Measurements from ENCODE around the gene GPR39. TPM values are rescaled to one million over a fixed set of nuclear protein-coding genes. Genes with fewer than 3 reads are reported as not detected.

Gene GPR39
- total RNA-seq, 1 experiment from 2014 or later, result 0.95 TPM

- no peaks in the 10 kb centered on the region for H3K36me3 ChIP-seq
- no peak overlapping the region for H3K4me3 ChIP-seq
- H3K27me3 ChIP-seq, result no peaks in the 10 kb centered on the region
- no peak for DNase-seq
- peaks cover 16% of the 10 kb centered on the region for H3K9me3 ChIP-seq
These were observed 47.1 kb downstream of the GPR39 start for GRCh38 chr2:132463719-132464118.

- Histone ChIP-seq H3K27me3 (no peaks in the 10 kb centered on the region), H3K4me3 (no peak overlapping the region), H3K9me3 (peaks cover 16% of the 10 kb centered on the region), H3K36me3 (no peaks in the 10 kb centered on the region)
- peak; percentile 36 for DNase-seq
These were observed 49.3 kb downstream of the GPR39 start for GRCh38 chr2:132465917-132466316.

GRCh38 chr2:132466428-132467028 is 49.9 kb downstream of the GPR39 start:
- no peaks in the 10 kb centered on the region for H3K27me3 ChIP-seq
- peaks cover 16% of the 10 kb centered on the region for H3K9me3 ChIP-seq
- no peak for DNase-seq
- H3K36me3 ChIP-seq, result no peaks in the 10 kb centered on the region
- no peak overlapping the region for H3K4me3 ChIP-seq

DNA sequence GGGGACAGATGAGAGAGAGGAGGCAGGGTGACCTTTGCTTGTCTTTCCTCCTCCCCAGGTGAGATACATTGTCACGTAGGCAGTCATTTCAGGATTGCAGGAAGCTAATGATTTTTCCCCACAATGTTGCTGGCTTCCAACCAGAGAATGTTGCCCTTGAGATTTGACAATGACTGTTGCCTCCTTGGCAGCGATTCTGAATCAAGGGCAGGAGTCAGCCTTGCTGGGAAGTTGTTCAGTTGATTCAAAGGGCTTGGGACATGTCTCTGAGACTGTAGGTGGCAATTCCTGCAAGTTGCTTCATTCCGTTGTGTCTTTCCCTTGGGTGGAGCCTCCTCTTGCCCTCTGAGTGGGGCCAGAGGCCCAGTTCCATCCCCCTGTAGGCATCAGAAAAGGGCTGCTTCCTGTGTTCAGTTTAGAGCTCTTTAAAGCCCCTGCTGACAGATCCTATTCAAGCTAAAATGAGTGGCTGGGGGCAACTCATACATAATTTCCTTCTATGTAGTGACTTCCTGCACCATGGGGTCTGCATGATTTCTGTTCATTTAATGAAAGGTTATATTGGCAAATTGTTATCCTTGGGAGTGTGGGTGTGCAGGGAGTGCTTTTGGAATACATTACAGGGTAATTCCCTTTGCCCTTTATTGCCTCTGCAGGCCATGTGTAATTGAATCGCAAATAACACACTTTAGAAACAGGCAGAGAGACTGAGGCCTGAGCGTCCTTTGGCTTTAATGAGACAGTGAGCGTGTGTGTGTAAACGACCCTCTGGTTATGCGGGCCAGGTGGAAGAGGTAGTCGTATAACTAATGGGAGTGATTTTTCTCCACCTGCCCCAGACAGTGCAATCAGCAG is 52.4 kb downstream of the GPR39 start:
- H3K36me3 ChIP-seq, result no peaks in the 10 kb centered on the region
- H3K4me3 ChIP-seq, result no peak overlapping the region
- peaks cover 16% of the 10 kb centered on the region for H3K9me3 ChIP-seq
- peak; percentile 8 for DNase-seq
- no peaks in the 10 kb centered on the region for H3K27me3 ChIP-seq

GRCh38 chr2:132470746-132471145 is 54.1 kb downstream of the GPR39 start:
- no peak for DNase-seq
- H3K9me3 ChIP-seq, result peaks cover 15% of the 10 kb centered on the region
- H3K27me3 ChIP-seq, result no peaks in the 10 kb centered on the region
- H3K36me3 ChIP-seq, result no peaks in the 10 kb centered on the region
- H3K4me3 ChIP-seq, result no peak overlapping the region

- Histone ChIP-seq H3K9me3 (no peaks in the 10 kb centered on the region), H3K4me3 (no peak overlapping the region), H3K27me3 (no peaks in the 10 kb centered on the region), H3K36me3 (no peaks in the 10 kb centered on the region)
- DNase-seq, result no peak
These were observed 56.7 kb downstream of the GPR39 start for GRCh38 chr2:132473174-132473883.

- Histone ChIP-seq H3K4me3 (no peak overlapping the region), H3K36me3 (no peaks in the 10 kb centered on the region), H3K27me3 (no peaks in the 10 kb centered on the region), H3K9me3 (no peaks in the 10 kb centered on the region)
- DNase-seq, result no peak
These were observed 59.0 kb downstream of the GPR39 start for GRCh38 chr2:132475615-132476014.

GRCh38 chr2:132477436-132477835 is 60.8 kb downstream of the GPR39 start:
- H3K4me3 ChIP-seq, result no peak overlapping the region
- H3K27me3 ChIP-seq, result no peaks in the 10 kb centered on the region
- no peak for DNase-seq
- H3K36me3 ChIP-seq, result no peaks in the 10 kb centered on the region
- H3K9me3 ChIP-seq, result no peaks in the 10 kb centered on the region

DNA sequence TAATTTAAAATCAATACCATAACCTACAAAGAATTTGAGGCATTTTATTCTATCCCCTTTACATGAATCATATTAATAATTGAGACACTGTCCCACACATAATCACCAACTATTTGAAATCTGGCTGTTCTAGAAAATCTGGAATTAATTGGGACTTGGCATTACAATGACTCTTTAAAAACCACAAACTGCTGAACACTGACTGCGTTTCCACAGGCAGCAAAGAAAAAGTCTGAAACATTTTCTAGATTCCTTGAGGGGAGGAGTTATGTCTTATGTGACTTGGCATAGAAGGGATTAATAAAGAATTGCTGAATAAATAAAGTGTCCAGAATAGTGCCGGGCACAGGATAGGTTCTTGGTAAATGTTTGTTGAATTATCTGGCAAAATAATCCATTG is 61.4 kb downstream of the GPR39 start:
- H3K27me3 ChIP-seq, result no peaks in the 10 kb centered on the region
- no peak overlapping the region for H3K4me3 ChIP-seq
- no peak for DNase-seq
- H3K36me3 ChIP-seq, result no peaks in the 10 kb centered on the region
- no peaks in the 10 kb centered on the region for H3K9me3 ChIP-seq

- Histone ChIP-seq H3K36me3 (no peaks in the 10 kb centered on the region), H3K27me3 (no peaks in the 10 kb centered on the region), H3K4me3 (no peak overlapping the region), H3K9me3 (no peaks in the 10 kb centered on the region)
- no peak for DNase-seq
These were observed 62.0 kb downstream of the GPR39 start for GRCh38 chr2:132478461-132479105.

- no peaks in the 10 kb centered on the region for H3K27me3 ChIP-seq
- DNase-seq, result no peak
- no peak overlapping the region for H3K4me3 ChIP-seq
- H3K36me3 ChIP-seq, result no peaks in the 10 kb centered on the region
- H3K9me3 ChIP-seq, result no peaks in the 10 kb centered on the region
These were observed 62.5 kb downstream of the GPR39 start for GRCh38 chr2:132479155-132479554.

DNA sequence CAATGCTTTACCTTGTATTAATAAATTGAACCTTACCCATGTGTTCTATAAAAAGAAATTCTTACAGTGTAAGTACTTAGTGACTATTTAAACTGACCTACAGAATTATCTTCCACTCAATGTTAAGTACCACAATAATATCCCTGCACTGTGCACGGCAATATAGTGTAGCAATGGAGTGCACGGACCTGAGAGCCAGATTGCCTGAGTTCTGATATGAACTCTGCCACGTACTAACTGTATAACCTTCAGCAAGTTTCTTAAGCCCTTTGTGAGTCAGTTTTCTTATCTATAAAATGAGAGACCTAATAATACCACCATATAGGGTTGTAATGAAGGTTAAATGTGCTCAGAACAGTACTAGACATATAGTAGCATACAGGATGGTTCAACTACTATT is 66.2 kb downstream of the GPR39 start:
- Histone ChIP-seq H3K4me3 (no peak overlapping the region), H3K27me3 (no peaks in the 10 kb centered on the region), H3K9me3 (no peaks in the 10 kb centered on the region), H3K36me3 (no peaks in the 10 kb centered on the region)
- no peak for DNase-seq

GRCh38 chr2:132484144-132484543 is 67.5 kb downstream of the GPR39 start:
- no peaks in the 10 kb centered on the region for H3K27me3 ChIP-seq
- no peaks in the 10 kb centered on the region for H3K36me3 ChIP-seq
- H3K9me3 ChIP-seq, result no peaks in the 10 kb centered on the region
- H3K4me3 ChIP-seq, result no peak overlapping the region
- no peak for DNase-seq

DNA sequence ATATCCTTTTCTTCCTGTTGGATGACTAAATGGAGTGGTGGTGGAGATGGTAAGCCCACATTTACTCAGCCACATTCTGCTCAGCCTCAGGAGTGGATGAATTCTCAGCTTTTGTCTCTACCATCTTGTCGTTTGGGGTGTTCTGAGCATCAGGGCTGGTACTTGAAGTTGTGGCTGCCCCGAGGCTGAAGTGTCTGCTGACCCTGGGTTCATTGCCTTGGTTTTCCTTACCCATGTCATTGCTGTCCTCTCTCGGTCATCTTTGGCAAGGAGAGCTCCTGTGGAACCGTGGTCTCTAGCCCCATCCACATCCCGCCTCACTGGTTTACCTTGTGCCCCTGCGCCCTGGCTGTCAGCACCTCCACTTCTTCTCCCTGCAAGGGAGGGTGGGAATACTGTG is 71.9 kb downstream of the GPR39 start:
- Histone ChIP-seq H3K9me3 (no peaks in the 10 kb centered on the region), H3K27me3 (no peaks in the 10 kb centered on the region), H3K36me3 (no peaks in the 10 kb centered on the region), H3K4me3 (no peak overlapping the region)
- DNase-seq, result no peak

GRCh38 chr2:132489150-132489549 is 72.5 kb downstream of the GPR39 start:
- H3K9me3 ChIP-seq, result no peaks in the 10 kb centered on the region
- no peaks in the 10 kb centered on the region for H3K27me3 ChIP-seq
- peak; percentile 46 for DNase-seq

DNA sequence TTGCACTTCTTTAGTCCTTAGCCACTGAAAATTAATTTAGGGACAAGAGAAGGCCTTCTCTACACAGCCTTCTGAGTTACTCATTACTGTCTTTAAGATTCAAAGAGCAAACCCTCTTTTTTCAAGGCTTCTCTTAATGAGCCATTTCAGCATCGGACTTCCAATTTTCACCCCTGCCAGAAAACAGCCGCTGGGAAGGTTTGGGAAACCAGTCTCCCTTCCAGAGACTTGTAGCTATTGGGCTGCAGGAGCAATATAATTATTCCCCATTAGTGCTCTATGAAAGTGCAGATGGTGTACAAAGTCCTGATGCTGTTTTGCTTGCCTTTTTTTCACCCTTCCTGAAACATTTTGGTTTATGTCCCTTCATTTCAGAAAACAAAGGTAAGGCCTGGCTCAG is 79.3 kb downstream of the GPR39 start:
- H3K9me3 ChIP-seq, result no peaks in the 10 kb centered on the region; the same call in 1 of the 2 replicates

More at GRCh38 chr2:132489150-132489549, 72.5 kb downstream of the GPR39 start:
- Histone ChIP-seq H3K36me3 (no peaks in the 10 kb centered on the region), H3K4me3 (no peak overlapping the region)

DNA sequence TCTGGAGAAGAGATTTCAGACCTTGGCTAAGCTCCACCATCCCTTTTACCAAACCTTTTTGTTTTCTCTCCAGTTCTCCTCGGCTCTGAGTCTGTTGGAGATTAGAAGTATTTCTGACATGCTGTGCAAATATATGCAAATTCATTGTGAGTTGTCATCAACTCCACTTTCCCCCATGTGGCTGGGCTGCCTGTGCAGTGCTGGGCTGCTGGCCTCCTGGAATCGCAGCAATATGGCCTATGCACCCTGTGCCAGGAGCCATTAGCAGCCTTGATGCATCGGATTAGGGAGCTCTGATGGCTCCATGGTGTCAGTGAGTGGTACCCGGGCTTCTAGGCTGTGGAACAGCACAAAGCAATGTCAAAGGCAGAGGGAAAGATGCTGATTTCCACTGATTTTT is 80.0 kb downstream of the GPR39 start:
- Histone ChIP-seq H3K4me3 (no peak overlapping the region), H3K36me3 (no peaks in the 10 kb centered on the region), H3K27me3 (no peaks in the 10 kb centered on the region), H3K9me3 (no peaks in the 10 kb centered on the region; the same call in 1 of the 2 replicates)
- DNase-seq, result no peak

More for the DNA sequence above, 79.3 kb downstream of the GPR39 start:
- H3K36me3 ChIP-seq, result no peaks in the 10 kb centered on the region
- H3K4me3 ChIP-seq, result no peak overlapping the region
- DNase-seq, result no peak
- H3K27me3 ChIP-seq, result no peaks in the 10 kb centered on the region
